Measurements from ENCODE around the gene LGMN. TPM values are rescaled to one million over a fixed set of nuclear protein-coding genes. Genes with fewer than 3 reads are reported as not detected.

LGMN gene
- total RNA-seq, 3 donors from 2014 or later = 70.8 to 193 (median 122) TPM

- no peak overlapping the region for H3K27ac ChIP-seq
- no peaks in the 10 kb centered on the region for H3K4me1 ChIP-seq
- intact Hi-C loops (cut with DNase I; ENCODE audit: low total_unique reads) = no loop called here
- no peak overlapping the region for H3K4me3 ChIP-seq
- TF ChIP-seq POLR2AphosphoS5 (IDR thresholded peaks at IDR 0.05) = no peak
- no peak for TF ChIP-seq CTCF (IDR thresholded peaks at IDR 0.05)
- no peak for TF ChIP-seq POLR2A (IDR thresholded peaks at IDR 0.05)
- H3K36me3 ChIP-seq = no peaks in the 10 kb centered on the region
- H3K9me3 ChIP-seq = no peaks in the 10 kb centered on the region
- no peak for DNase-seq (ENCODE audit: low spot score in 2 of 2)
- no peaks in the 10 kb centered on the region for H3K27me3 ChIP-seq
Measured at GRCh38 chr14:92676403-92677086, 71.9 kb downstream of the LGMN start.

DNA sequence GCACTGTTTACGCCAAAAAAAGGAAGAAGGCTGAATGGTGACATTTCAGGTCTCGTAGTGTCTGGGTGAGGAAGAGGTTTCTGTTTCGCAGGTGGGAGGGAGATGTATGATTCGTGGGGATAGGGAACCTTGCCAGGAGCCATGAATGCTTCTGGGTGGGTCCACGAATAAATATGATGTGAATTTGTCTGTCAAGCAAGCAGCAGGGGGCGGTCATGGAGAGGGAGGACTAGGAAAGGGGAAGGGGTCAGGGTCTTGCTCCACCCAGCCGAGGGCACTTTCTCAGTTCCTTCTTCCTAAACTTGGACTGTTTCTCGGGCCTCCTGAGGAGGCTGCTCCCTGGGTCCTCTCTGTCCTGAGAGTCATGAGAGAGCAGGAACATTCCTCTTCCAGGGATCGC is 72.5 kb downstream of the LGMN start:
- Histone ChIP-seq H3K27ac (no peak overlapping the region), H3K4me3 (no peak overlapping the region), H3K4me1 (no peaks in the 10 kb centered on the region), H3K9me3 (no peaks in the 10 kb centered on the region), H3K27me3 (no peaks in the 10 kb centered on the region), H3K36me3 (no peaks in the 10 kb centered on the region)
- intact Hi-C loops (cut with DNase I; ENCODE audit: low total_unique reads) = no loop called here
- TF ChIP-seq POLR2AphosphoS5 (IDR thresholded peaks at IDR 0.05) (no peak), POLR2A (IDR thresholded peaks at IDR 0.05) (no peak), CTCF (IDR thresholded peaks at IDR 0.05) (no peak)
- DNase-seq (ENCODE audit: low spot score in 2 of 2) = no peak

DNA sequence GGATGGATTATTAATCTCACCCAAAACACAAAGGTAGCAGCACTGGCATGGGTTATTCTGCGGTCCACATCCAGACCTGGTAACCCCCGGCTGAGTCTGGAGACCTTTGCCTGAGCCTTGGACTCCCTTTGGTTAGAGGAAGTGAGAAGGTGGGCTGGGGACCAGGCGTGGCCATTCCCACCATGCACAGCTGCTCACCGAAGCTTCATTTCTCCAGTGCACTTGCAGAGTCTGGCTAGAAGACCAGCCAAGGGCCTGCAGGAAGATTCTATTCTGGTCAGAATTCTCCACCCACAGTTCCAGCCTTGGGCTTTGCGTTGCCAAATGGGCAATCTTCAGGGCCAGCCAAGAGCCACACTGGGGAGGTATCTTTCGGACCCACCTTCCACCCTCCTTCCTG is 73.0 kb downstream of the LGMN start:
- no peak overlapping the region for H3K4me3 ChIP-seq
- TF ChIP-seq POLR2AphosphoS5 (IDR thresholded peaks at IDR 0.05) = no peak
- TF ChIP-seq POLR2A (IDR thresholded peaks at IDR 0.05) = no peak
- no peak for TF ChIP-seq CTCF (IDR thresholded peaks at IDR 0.05)
- H3K27me3 ChIP-seq = no peaks in the 10 kb centered on the region
- DNase-seq (ENCODE audit: low spot score in 2 of 2) = no peak
- no peaks in the 10 kb centered on the region for H3K9me3 ChIP-seq
- no peaks in the 10 kb centered on the region for H3K4me1 ChIP-seq
- H3K36me3 ChIP-seq = no peaks in the 10 kb centered on the region
- no peak overlapping the region for H3K27ac ChIP-seq
- intact Hi-C loops (cut with DNase I; ENCODE audit: low total_unique reads) = no loop called here

DNA sequence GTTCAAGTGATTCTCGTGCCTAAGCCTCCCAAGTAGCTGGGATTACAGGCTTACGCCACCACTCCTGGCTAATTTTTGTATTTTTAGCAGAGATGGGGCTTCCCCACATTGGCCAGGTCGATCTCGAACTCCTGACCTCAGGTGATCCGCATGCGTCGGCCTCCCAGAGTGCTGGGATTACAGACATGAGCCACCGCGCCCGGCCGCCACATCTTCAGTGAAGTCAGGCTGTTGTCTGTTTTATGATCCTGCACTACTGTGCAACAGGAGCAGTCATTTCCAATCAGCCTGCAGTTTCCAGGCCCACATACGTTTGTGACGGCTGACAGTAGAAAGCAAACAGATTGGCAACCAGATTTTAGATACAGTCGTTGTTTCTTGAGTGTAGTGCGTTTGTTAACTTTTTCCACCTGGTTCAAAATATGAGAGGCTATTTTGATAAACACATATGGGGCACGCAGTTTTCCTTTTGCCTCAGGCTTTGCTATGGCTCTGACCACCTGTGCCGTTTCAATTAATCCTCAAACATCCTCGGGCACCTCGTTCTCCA is 74.8 kb downstream of the LGMN start:
- TF ChIP-seq CTCF (IDR thresholded peaks at IDR 0.05) (no peak), POLR2AphosphoS5 (IDR thresholded peaks at IDR 0.05) (no peak), POLR2A (IDR thresholded peaks at IDR 0.05) (no peak)
- Histone ChIP-seq H3K4me1 (no peaks in the 10 kb centered on the region), H3K4me3 (no peak overlapping the region), H3K27me3 (no peaks in the 10 kb centered on the region), H3K36me3 (no peaks in the 10 kb centered on the region), H3K9me3 (no peaks in the 10 kb centered on the region), H3K27ac (no peak overlapping the region)
- DNase-seq (ENCODE audit: low spot score in 2 of 2) = no peak
- intact Hi-C loops (cut with DNase I; ENCODE audit: low total_unique reads) = no loop called here

DNA sequence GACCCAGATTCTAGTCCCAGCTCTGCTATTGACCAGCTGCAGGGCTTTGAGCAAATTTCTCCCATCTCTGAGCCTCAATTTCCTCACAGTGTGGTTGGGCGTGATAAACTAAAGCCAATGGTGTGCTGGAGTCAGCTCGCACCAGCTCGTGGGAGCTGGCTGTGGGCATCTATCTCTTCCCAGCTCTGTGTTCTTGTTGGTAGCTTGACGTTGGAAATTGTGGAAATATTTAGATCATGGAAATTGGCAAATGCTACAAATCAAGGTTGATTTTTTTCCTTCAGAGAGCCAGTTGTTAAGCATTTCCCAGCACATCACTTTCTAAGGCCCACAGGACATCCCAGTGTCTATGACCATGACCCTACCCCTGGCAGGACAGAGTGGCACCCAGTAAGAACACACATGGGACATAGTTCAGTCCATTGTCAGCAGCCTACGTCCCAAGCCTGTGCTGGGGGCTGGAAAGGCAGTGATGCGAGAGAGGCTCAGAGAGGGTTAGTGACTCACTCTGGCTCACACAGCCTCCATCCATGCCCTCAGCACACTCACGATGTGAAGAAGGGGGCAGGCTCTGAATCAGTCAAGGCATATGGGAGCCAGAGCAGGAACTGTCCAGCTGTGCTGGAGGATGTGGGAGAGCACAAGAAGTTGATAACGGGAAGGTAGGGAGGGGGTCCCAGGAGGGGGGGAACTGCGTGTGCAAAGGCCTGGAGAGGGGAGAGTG is 77.6 kb downstream of the LGMN start:
- TF ChIP-seq POLR2AphosphoS5 (IDR thresholded peaks at IDR 0.05) = no peak
- TF ChIP-seq CTCF (IDR thresholded peaks at IDR 0.05) = no peak
- no peak for TF ChIP-seq POLR2A (IDR thresholded peaks at IDR 0.05)
- H3K27ac ChIP-seq = no peak overlapping the region
- no peak for DNase-seq (ENCODE audit: low spot score in 2 of 2)
- no peaks in the 10 kb centered on the region for H3K4me1 ChIP-seq
- H3K9me3 ChIP-seq = no peaks in the 10 kb centered on the region
- no peak overlapping the region for H3K4me3 ChIP-seq
- intact Hi-C loops (cut with DNase I; ENCODE audit: low total_unique reads) = no loop called here
- H3K27me3 ChIP-seq = no peaks in the 10 kb centered on the region
- H3K36me3 ChIP-seq = no peaks in the 10 kb centered on the region
